Stimulated activated memory B cell treated with anti-CD40 and anti-IgM and Interleukin-4, amounts not matched to agents 10 μg/mL and 1 μg/mL and 100 μg/mL, for 72 hours (primary cell): ENCODE data around the gene NMNAT2.

Experiments
- ATAC-seq: fragments of 150-1000 bp; cut with Tn5 transposase; 2 replicates; pipeline ENCODE4 v1.10.0; 2021
- H3K27ac Mint-ChIP-seq: one replicate; pipeline ENCODE4 v1.8.0; 2022; ENCODE audit warnings: mild to moderate bottlenecking, mixed read lengths
- H3K27me3 Mint-ChIP-seq: one replicate; pipeline ENCODE4 v1.8.0; 2022; ENCODE audit warnings: mixed read lengths
- H3K36me3 Mint-ChIP-seq: one replicate; pipeline ENCODE4 v1.8.0; 2022; ENCODE audit warnings: mixed read lengths
- H3K4me1 Mint-ChIP-seq: one replicate; pipeline ENCODE4 v1.8.0; 2022; ENCODE audit warnings: mixed read lengths
- H3K4me3 Mint-ChIP-seq: one replicate; pipeline ENCODE4 v1.8.0; 2022; ENCODE audit warnings: mild to moderate bottlenecking, moderate library complexity, mixed read lengths
- H3K9me3 Mint-ChIP-seq: one replicate; pipeline ENCODE4 v1.8.0; 2022; ENCODE audit warnings: mixed read lengths

Gene NMNAT2

DNA sequence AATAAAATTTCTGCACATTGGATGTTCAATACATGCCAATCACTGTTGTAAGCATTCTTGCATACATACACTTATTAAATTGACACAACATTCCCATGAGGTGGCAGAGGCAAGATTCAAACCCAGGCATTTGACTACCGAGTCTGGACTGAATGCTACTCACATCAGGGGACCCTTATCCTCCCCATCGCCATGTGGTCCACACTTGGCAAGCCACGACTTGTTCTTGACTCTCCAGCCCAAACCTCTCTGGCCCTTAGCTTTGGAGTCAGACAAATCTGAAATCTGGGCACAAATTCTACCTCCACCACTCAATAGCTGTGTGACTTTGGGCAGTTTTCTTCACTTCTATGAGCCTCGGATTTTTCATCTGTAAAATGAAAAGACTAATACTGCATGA is 57.1 kb downstream of the NMNAT2 start:
- Mint-ChIP-seq H3K4me3 (no peak overlapping the region), H3K4me1 (no peaks in the 10 kb centered on the region), H3K9me3 (peaks cover 3% of the 10 kb centered on the region), H3K27me3 (peaks cover 26% of the 10 kb centered on the region), H3K36me3 (no peaks in the 10 kb centered on the region), H3K27ac (no peak overlapping the region)
- no peak for ATAC-seq

DNA sequence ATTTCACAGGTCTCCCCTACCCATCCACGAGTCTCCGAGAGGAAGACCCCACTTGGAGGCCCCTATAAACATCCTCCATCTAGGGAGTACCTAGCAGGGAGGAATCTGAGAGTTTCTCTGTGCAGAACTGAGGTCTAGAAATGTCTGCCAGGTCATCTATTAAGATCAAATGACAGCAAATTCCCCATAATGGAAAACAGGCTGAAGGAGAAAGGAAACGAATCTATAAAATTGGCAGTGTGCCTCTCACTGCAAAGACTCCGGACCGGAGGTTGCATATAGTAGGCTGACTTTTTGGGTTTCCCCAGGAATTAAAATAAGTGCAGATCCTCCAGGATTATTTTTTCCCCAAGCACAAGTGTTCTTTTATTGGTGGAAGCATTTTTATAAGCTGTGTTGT is 57.7 kb downstream of the NMNAT2 start:
- Mint-ChIP-seq H3K9me3 (peaks cover 3% of the 10 kb centered on the region), H3K27ac (no peak overlapping the region), H3K27me3 (peaks cover 21% of the 10 kb centered on the region), H3K4me3 (no peak overlapping the region), H3K4me1 (no peaks in the 10 kb centered on the region), H3K36me3 (no peaks in the 10 kb centered on the region)
- ATAC-seq: no peak

DNA sequence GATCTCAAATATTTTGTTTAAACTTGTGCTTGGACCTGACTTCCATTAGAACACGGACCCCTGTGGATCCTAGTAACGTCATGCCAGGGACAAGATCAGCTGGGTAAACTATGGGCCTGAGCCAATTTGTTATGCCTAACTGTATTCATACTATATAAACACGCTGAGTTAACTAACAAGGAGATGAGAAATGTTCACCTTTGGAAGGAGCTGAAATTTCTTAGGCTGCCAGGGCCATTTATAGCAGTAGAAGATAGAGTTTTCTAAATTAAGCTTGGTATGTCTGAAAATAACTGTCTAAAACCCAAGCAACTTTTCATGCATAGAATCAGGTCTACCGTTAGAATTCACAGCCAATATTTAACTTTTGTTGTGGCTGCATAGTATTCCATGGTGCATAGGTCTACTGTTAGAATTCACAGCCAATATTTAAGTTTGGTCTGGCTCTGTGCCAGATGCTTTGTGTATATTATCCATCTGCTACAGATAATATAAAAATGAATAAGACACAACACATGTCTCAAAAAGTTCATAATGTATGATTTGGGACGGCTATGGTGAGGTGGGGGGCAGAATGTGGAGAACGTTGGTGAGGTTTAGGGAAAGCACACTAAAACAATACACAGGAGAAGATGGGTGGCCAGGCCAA is 61.5 kb downstream of the NMNAT2 start:
- Mint-ChIP-seq H3K27ac (no peak overlapping the region), H3K36me3 (no peaks in the 10 kb centered on the region), H3K27me3 (peaks cover 8% of the 10 kb centered on the region), H3K9me3 (peaks cover 3% of the 10 kb centered on the region), H3K4me1 (no peaks in the 10 kb centered on the region), H3K4me3 (no peak overlapping the region)
- ATAC-seq: no peak

DNA sequence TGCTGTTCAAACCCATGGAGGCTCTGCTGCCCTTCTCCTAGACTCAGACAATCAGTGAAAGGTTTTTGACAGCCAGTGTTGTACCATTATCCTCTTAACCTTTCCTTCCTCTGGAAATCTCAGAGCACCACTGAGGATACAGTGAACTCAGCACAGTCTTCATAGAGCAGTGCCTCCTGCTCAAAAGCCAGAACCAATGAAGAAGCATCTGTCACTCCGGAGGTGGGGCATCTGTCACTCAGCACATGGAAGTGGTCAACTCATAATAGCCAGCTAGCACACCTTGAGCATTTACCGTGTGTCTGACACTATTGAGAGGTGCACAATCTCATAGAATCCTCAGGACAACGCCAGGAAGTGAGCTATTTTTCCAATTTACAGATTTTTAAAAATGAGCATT is 62.4 kb downstream of the NMNAT2 start:
- Mint-ChIP-seq H3K27ac (no peak overlapping the region), H3K27me3 (peaks cover 8% of the 10 kb centered on the region), H3K4me3 (no peak overlapping the region), H3K36me3 (no peaks in the 10 kb centered on the region), H3K4me1 (no peaks in the 10 kb centered on the region), H3K9me3 (peaks cover 3% of the 10 kb centered on the region)
- no peak for ATAC-seq

DNA sequence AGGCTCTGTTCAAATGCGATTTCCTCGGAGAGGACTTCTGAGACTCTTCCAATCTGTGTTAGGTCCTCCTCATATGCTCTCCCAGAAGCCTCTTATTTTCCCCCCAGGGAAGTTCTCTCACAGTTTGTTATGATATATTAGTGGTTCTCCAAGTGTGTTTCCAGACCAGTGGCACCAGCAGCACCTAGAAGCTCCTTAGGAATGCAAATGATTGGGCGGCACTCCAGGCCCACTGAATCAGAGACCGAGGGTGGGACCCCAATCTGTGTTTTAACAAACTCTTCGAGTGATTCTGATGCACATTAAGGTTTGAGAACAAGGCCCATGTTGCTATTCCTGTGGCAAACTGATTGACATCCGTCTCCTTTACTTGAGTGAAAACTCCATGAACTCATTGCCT is 63.0 kb downstream of the NMNAT2 start:
- no peak overlapping the region for H3K27ac Mint-ChIP-seq
- H3K4me1 Mint-ChIP-seq: no peaks in the 10 kb centered on the region
- peaks cover 3% of the 10 kb centered on the region for H3K9me3 Mint-ChIP-seq
- peaks cover 9% of the 10 kb centered on the region for H3K27me3 Mint-ChIP-seq
- H3K4me3 Mint-ChIP-seq: no peak overlapping the region
- H3K36me3 Mint-ChIP-seq: no peaks in the 10 kb centered on the region
- no peak for ATAC-seq

DNA sequence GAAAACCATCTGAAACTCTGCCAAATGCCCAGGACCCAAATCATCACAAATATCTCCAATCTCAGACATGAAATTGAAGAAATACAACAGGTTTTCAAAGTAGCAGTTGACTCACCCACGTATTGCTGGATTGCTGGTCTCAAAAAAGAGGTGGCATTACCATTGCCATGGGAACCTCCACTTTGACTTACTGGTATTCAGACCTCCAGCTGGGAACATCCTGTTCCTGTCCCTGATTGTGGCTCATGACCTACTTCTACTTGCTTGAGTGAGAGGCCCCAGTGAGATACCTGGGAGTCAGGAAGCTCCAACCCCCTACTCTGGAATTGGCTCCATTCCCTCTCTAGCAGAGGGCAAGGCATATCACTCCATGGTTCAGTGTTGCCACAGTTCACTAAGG is 64.6 kb downstream of the NMNAT2 start:
- Mint-ChIP-seq H3K27ac (no peak overlapping the region), H3K9me3 (peaks cover 3% of the 10 kb centered on the region), H3K27me3 (peaks cover 17% of the 10 kb centered on the region), H3K4me3 (no peak overlapping the region), H3K36me3 (no peaks in the 10 kb centered on the region), H3K4me1 (no peaks in the 10 kb centered on the region)
- ATAC-seq: no peak

DNA sequence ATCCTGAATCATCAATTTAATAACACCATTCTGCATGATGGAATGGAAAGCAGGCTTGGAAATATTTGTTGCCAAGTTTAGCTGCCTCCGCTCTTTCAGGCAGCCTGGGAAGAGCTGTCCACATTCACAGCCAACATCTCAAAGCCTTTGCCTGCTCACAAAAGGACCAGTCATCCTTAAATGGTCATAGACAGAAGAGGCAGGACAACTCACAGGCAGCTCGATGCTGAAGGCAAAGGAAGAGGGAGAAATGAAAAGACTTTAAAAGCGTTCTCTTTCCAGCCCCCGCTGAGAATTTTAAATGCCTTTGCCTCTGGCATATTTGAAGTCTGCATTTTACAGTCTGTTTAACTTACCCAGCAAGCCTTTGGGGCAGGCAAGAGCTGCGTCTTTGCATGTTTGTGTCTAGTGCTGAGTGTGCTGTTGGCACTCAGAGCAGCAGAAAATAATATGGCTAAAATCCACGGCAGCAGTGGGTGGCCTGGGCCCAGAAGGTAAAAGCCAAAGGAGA is 68.9 kb downstream of the NMNAT2 start:
- H3K27me3 Mint-ChIP-seq: peaks cover 27% of the 10 kb centered on the region
- no peaks in the 10 kb centered on the region for H3K4me1 Mint-ChIP-seq
- H3K9me3 Mint-ChIP-seq: no peaks in the 10 kb centered on the region
- H3K4me3 Mint-ChIP-seq: no peak overlapping the region
- H3K36me3 Mint-ChIP-seq: no peaks in the 10 kb centered on the region
- no peak for ATAC-seq
- H3K27ac Mint-ChIP-seq: no peak overlapping the region

DNA sequence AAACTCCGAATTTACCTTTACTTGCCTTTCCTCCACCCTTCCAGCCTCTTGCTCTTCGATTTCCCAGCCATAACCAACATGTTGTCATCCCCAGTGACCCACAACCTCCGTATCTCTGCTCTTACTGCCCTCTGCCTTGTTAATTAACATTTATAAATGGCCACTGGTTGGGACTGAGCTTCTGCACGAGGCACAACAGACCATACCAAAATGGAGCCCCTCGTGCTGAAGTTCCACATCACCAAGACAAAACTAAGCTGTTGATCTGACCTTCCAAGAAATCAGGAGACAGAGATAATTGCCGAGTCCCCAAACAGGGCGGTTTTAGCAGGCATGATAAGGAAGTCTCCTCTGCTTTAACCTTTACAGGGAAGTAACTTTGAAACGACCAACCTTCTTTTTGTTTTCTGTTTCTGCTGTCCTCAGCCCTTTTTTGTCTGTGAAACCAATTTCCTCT is 71.9 kb downstream of the NMNAT2 start:
- no peaks in the 10 kb centered on the region for H3K36me3 Mint-ChIP-seq
- no peak for ATAC-seq
- H3K4me1 Mint-ChIP-seq: no peaks in the 10 kb centered on the region
- peaks cover 27% of the 10 kb centered on the region for H3K27me3 Mint-ChIP-seq
- no peaks in the 10 kb centered on the region for H3K9me3 Mint-ChIP-seq
- H3K27ac Mint-ChIP-seq: no peak overlapping the region
- no peak overlapping the region for H3K4me3 Mint-ChIP-seq

DNA sequence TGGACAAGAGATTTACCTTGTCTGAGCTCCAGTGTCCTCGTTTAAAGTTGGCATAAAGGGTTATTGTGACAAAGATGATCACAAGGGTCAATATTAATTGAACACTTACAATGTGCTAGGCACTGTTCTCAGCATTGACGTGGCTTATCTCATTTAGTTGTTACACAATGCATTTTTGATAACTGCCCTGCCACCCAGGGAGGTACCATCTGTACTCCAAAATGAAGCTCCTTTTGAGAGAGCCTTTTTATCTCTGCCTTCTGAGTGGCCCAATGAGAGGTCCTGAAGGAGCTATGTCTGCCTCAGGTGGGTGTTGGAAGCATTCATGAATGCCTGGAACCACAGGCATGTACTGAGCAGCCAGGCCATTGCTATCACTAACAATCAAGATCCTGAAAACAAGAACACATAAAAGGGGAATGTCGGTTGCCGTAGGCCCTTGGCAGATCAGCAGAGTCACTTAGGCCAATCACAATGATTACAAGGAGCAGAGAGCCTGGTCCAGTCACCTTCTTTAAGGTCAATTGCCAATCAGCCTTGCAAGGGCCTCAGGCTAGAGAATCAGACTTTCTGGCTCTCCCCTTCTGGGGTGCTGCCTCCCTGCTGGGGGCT is 78.5 kb downstream of the NMNAT2 start:
- Mint-ChIP-seq H3K27me3 (no peaks in the 10 kb centered on the region), H3K27ac (no peak overlapping the region), H3K4me1 (no peaks in the 10 kb centered on the region), H3K36me3 (no peaks in the 10 kb centered on the region), H3K9me3 (no peaks in the 10 kb centered on the region), H3K4me3 (no peak overlapping the region)
- ATAC-seq: no peak

DNA sequence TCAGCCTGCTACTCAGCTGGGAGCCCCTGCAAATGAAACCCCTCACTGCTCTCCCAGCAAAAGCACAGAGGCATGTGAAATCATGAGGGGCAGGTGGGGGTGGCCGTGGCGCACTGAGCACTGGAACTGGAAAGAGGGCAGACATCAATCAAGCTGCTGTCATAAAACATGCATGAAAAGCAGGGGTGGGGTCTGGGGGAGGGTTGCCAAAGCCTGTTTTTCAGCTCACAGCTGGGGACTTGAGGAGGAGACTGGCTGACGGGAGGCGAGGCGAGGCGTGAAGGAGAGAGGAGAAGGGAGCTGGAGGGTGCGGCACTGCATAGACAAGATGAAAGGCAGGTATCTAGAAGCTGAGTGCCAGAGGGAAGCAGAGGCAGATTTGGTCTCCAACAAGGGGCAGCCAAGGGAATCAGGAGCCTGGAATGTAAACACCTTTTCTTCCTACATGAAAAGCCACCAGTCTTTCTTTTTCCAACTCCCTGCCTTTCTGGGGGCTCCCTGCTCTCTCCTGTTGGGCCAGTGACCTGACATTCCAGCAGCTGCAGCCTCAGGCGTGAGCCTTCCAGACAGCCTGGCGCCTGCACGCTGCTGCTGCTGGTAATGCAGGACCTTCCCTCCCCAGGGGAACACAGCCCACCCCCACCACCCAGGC is 87.0 kb downstream of the NMNAT2 start:
- H3K27me3 Mint-ChIP-seq: peaks cover 34% of the 10 kb centered on the region
- H3K4me1 Mint-ChIP-seq: no peaks in the 10 kb centered on the region
- no peaks in the 10 kb centered on the region for H3K9me3 Mint-ChIP-seq
- no peak overlapping the region for H3K27ac Mint-ChIP-seq
- H3K4me3 Mint-ChIP-seq: no peak overlapping the region
- no peak for ATAC-seq
- H3K36me3 Mint-ChIP-seq: no peaks in the 10 kb centered on the region

DNA sequence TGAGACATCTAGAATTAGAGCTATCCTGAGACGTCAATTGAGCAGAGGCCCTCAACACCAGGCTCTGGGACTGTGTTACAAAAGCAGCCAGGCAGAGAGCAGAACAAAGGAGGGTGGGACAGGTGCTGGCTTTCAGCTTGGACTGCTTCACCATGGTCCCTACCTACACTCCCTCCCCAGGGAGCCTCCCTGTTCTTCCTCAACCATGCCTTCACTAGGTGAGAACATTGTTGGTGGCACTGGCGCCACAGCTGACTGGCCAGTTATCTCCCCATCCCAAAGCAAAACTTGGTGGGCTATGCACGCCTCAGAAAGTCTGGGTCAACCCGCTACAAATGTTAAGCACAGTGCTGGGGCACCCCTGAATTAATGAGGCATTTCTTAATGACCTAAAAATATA is 87.8 kb downstream of the NMNAT2 start:
- ATAC-seq: no peak
- no peak overlapping the region for H3K27ac Mint-ChIP-seq

DNA sequence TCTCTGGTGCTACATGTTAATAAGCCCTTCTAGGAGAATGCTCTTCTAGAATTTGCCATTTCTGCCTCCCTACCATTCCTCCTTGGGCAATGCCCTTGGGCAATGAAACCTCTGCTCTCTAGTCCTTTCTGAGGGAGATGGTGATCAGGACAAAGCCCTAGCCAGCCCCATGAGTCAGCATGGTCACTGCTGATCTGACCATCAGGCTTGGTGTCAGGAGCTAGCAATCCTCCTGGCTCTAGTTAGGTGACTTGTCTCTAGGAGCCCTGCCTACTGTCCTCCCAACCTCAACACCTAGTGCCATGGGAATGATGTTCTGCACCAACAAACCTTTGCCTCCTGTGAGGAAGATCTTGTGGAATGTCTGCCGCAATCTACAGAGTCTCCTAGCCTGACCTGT is 89.8 kb downstream of the NMNAT2 start:
- no peaks in the 10 kb centered on the region for H3K36me3 Mint-ChIP-seq
- H3K4me3 Mint-ChIP-seq: no peak overlapping the region
- ATAC-seq: no peak
- peaks cover 35% of the 10 kb centered on the region for H3K27me3 Mint-ChIP-seq
- H3K4me1 Mint-ChIP-seq: no peaks in the 10 kb centered on the region
- H3K27ac Mint-ChIP-seq: no peak overlapping the region
- H3K9me3 Mint-ChIP-seq: no peaks in the 10 kb centered on the region

More for the DNA sequence above, 87.8 kb downstream of the NMNAT2 start:
- Mint-ChIP-seq H3K4me1 (no peaks in the 10 kb centered on the region), H3K36me3 (no peaks in the 10 kb centered on the region), H3K27me3 (peaks cover 34% of the 10 kb centered on the region), H3K4me3 (no peak overlapping the region), H3K9me3 (no peaks in the 10 kb centered on the region)

DNA sequence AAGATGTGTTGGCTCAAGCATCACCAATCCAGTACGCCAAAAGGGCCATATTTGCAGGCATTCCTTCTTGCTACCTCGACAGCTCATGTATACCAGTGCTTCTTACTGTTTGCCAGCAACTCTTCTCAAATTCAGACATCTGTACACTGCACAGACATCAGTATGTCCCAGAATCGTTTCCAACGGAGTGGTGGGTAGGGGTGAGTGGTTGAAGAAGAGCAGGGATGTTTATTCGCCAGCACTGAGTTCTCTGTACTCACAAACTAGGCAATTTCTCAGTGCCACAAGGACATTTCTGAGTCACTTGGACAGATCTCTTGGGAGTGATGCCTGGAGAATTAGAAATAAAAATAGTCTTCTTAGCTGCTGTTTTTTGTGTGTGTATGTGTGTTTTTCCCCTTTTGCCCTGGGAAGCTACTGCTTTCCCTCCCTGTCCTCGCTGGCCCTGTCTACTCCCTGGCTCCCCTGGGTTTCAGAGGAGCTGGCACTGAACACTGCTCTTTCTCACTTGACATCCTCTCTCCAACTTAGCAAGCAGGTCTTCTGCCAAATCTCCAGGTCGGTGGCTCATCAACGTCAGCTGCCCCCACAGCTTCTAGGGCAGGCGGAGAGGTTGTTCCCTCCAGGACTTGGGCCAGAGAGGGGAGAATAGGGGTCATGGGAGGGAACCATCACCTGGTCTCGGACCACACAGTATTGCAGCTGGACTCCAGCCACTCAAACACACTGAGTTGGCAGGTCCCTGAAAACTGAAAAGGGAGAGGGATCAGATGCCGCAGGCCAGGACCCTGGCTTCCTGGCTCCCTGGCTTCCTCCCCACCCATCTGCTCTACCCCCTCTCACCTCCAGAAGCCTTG is 90.5 kb downstream of the NMNAT2 start:
- Mint-ChIP-seq H3K36me3 (no peaks in the 10 kb centered on the region), H3K4me3 (no peak overlapping the region), H3K4me1 (no peaks in the 10 kb centered on the region), H3K9me3 (no peaks in the 10 kb centered on the region), H3K27me3 (peaks cover 42% of the 10 kb centered on the region), H3K27ac (no peak overlapping the region)
- no peak for ATAC-seq

DNA sequence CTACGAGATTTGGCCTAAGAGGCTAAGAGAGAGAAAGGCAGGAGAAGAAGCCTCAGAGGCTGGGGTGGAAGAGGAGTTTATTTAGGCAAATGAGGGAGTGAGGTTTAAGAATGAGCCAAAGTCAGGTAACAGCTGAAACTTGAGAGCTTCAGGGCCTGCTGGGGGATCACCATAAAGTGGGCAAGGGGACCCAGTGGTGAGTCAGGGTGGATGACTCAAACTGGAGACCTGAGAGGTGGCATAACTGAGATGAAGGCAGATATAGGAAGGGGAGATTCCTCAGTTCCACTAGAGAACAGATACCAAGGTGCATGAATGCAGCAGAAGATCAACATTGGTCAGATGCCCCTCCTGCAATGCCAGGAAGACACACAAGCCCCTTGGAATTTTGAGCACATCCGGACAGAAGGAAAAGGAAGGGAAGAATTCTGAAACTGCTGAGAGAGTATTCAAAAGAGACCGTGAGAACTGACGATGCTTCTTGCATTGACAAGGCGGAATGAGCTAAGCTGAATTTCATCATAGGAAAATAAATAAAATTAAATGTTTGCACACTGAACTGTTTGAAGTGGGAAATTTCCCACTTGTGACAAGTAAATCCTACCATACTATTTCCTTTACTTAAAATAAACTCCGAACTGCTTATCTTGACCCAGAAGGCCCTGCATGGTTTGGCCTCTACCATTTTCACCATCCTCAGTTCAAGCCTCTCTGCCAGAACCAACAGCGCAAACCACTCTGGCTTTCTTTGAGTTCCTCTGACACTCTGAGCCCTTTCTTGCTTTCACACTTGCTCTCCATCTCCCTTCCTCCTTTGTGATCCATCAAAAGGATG is 94.1 kb downstream of the NMNAT2 start:
- no peaks in the 10 kb centered on the region for H3K36me3 Mint-ChIP-seq
- no peak for ATAC-seq
- H3K4me1 Mint-ChIP-seq: no peaks in the 10 kb centered on the region
- H3K27ac Mint-ChIP-seq: no peak overlapping the region
- H3K9me3 Mint-ChIP-seq: no peaks in the 10 kb centered on the region
- H3K27me3 Mint-ChIP-seq: peaks cover 42% of the 10 kb centered on the region
- no peak overlapping the region for H3K4me3 Mint-ChIP-seq
